Activated CD4-positive, CD25-positive, alpha-beta regulatory T cell treated with anti-CD3 and anti-CD28 coated beads, Interleukin-2, amount 50 U/mL, for 72 hours (primary cell): Measurements from ENCODE around the gene GNB1L.

Experiments used
- DNase-seq: peaks from one replicate; pipeline ENCODE4 v3.0.0; 2021

The GNB1L gene

DNA sequence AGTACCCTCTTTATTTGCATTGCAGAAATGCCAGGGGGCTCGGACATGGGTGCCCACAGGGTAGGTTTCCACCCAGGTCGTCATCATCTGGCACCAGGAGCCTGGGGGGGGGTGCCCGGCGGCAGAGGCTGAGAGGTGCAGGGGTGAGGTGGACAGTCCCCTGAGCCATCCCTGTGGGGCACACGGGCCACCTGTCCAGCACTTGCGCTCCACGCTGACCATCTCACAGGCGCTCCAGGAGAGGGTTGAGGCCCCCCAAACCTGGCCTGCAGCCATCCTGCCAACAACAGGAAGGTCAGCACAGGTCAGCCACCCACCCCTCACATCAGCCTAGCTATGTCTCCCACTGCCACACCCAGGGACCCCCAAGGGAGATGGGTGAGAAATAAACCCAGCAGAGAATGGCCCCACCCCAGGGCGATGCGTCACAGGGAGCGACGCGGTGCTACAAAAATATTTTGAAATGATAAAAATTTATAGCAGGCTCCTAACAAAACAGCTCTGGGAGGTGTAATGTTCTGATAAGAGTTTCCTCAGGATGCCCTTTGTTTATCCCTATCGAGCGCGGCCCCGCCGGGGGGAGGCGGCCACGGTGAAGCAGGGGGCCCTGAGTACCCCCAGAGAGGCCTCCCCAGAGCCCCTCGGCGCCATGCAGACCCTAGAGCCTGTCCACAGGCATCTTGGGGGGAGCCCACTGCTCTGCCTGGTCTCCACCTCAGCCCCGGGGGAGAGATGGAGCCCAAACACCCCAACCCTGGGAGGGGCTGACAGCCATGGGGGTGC lies 21.0 kb upstream of the GNB1L start:
- DNase-seq = no peak

GRCh38 chr22:19875061-19875530 lies 20.4 kb upstream of the GNB1L start:
- DNase-seq = no peak

GRCh38 chr22:19874307-19875060 lies 19.8 kb upstream of the GNB1L start:
- peak; percentile 38 for DNase-seq

GRCh38 chr22:19873960-19874306 lies 19.3 kb upstream of the GNB1L start:
- no peak for DNase-seq

- DNase-seq = no peak
Measured at GRCh38 chr22:19873138-19873959, 18.7 kb upstream of the GNB1L start.

DNA sequence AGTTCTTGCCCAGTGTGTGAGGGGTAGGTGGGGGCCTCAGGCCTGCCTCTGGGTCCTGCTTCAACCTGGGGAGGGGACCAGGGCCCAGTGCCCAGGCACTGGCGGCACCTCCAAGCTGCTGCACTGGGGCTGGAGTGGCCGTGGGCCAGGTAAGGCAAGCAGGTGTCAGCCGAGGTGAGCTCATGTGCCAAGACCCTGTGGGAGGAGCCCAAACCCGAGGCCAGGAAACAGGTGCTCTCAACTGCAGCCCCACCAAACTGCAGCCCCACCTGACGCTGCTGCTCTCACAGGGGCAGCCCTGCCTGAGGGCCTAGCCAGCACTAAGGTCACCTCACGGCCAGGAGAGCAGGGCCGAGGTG lies 18.1 kb upstream of the GNB1L start:
- peak; percentile 25 for DNase-seq

DNA sequence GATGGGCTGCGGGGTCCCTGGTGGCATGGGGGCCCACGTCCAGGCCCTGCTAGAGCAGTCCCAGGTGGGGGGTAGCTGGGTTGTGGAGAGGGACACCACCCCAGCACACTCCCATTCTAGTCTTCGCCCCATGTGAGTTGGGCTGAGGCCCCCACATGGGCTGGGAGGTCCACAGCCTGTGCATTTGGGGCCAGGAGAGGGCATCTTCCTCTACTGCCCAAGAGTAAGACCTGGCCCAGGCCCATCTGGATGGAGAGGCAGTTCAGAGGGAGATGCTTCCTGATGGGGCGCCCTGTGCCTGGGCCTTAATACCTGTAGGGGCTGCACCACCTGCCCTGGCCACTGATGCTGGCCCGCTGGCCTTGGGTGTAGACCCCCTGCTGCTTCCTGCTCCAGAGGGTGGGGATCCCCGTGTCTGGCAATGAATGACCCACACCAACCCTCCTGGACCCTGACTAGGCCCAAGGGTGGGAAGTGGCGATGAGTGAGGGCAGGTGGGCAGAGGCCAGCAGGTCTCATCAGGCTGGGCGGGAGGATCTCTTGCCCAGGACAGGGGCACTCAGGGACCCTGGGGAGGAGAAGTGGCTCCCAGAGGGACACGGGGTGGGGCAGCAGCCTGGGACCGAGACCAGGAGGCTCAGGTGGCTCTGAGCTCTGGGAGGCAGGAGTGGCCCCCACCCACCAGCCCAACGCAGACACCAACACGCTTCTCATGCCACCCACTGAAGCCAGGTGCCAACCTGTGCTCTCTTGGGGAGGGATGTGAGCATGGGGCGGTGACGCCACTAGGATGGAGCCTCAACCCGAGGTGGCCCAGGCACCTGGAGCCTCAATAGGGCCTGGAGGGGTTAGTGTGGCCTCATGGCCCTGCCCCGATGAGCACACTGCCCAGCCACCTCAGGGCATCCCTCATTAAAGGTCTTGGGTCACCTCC lies 17.4 kb upstream of the GNB1L start:
- peak; percentile 27 for DNase-seq

DNA sequence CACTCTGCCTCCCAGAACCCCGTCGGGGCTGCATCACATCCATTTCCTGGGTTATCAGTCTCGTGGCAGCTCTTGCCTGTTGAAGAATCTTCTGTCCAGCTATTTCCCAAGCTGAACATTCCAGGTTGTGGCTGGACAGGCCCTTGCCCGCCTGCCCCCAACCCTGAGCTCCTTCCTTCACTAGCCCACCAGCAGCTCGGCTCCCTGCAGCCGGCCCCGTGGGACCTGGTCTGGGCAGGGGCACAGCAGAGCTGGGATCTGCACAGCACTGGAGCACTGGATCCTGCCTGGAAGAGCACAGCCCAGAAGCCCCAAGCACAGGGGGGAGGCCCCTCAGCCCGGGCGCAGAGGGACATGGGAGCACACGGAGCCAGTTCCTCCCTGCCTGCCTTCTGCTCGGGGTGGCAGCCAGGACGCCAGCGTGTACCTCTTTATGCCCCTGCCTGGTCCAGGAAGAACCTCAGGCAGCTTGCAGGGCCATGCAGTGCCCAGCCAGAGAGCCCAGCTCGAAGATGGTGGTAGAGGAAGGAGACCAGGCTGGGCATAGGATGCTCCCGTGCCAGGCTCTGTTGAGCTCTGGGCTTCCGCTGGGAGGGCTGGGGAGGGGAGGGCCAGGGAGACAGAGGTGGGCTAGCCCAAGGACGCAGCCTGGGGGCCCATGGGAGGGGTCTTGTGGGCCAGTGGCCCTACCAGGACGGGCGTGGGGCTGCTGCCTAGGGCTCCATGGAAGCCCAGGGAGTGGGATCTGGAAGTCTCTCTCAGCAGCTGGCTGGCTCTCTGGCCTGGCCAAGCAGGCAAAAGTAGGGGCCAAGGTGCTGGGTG lies 16.6 kb upstream of the GNB1L start:
- no peak for DNase-seq

DNA sequence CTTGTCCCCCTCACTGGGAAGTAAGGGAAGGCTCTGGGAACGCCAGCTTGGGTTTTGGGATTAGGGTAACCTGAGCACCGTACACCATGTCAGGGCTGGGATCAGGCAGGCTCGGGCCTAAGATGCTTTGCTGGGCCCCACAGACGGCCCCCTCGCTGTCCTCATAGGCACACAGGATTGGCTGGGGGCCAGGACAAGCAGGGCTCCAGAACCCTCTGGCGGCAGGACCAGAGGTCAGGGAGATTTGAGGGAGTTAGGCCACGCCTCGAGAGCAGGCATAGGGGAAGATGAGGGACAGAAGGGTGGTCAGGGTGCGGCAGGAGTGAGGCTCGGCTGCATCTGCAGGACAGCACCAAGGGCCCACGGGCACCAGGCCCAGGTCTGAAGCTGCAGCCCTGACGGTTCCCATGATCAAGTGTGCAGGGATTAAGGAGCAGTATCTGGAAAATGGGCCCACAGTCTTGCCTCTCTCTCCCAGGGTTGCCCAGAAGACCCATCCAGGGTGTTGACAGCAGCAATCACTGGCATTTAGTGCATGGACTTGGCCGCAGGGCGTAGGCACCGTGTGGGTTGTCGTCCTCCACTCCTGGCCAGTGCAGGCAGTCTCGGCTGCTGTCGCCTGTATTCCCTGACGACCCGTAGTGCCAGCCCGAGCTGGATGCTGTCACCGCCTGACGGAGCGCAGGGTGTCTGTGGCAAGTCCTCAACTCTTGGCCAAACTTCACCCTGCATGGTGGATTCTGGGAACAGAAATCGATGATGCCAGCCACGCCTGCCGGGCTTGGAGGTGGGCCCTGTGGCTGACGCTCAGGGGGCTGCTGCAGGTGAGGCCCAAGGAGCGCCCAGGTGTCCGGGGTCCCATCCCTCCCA lies 15.7 kb upstream of the GNB1L start:
- no peak for DNase-seq

DNA sequence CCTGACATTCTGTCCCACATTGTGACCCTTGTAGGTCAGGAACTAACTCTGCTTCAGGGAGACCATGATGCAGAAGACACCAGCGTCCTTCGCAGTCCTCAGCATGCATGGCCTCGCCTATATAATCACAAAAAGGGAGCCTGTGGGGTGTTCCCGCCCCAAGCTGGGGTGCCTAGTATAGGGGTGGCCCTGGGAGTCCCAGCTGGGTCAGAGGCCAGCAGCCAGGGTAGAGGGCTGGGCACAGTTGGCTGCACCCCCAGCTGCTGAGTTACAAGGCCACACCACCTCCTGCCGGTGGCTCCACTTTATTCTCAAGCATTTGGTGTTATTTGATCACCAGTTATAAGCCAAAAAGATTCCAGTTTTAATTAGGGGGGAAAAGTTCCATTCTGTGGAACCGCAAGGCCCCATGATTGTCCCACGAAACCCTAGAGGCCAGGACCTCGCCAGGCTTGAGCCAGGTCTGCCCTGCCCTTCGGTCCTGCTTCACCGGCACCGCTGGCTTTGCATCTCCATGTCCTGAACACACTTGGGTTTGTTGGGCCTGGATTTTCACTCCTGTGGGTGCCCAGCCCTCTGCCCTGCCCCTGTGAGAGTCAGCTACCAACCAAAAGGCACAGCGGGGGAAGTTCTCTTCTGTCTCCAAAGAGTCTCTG lies 15.0 kb upstream of the GNB1L start:
- DNase-seq = no peak

DNA sequence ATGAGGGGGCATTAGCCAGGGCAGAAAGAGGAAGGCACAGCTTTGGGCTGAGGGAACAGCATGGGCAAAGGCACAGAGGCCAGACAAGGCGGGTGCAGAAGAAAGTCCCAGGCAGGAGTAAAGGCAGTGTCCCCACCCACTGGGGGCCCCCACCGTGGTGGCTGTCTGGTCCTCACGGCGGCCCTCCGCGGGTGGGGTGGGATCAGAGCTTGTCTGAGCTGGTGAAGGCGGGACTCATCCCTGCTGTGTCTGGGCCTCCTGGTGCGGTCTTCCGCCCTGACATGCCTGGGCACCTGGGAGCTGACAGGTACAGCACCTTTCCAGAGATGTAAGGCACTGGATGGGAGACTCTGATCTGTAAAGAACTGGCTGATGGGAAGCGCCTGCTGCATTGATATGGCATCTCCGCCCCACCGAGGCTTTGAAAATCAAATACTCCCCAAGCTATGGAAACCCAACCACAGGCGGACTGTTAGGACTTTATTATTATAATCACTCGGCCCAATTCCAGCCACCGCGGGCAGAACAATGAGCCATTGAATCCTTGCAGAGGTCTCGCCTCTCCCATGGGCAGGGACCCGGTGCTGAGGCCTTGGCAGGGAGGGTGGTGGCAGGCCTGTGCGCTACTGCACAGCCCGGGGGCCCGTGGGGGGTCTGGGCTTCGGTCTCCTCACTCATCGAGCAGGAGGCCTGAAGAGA lies 14.2 kb upstream of the GNB1L start:
- no peak for DNase-seq

GRCh38 chr22:19868333-19868732 lies 13.7 kb upstream of the GNB1L start:
- no peak for DNase-seq

DNA sequence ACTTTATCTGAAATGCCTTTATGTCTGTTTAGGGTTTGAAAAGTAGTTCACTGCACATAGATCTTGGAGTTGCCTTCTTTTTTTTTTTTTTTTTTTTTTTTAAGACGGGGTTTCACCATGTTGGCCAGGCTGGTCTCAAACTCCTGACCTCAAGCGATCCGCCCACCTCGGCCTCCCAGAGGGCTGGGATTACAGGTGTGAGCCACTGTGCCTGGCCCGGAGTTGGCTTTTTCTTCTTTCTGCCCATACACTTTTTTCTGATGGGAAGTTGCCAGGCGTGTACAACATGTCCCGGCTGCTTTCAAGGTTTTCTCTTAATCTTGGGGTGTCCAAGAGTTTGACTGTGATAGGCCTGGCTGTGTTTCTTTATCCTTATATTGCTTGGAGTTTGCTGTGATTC lies 12.9 kb upstream of the GNB1L start:
- DNase-seq = no peak

- no peak for DNase-seq
Measured at GRCh38 chr22:19866665-19867009, 12.0 kb upstream of the GNB1L start.

GRCh38 chr22:19865141-19865829 lies 10.6 kb upstream of the GNB1L start:
- no peak for DNase-seq

DNA sequence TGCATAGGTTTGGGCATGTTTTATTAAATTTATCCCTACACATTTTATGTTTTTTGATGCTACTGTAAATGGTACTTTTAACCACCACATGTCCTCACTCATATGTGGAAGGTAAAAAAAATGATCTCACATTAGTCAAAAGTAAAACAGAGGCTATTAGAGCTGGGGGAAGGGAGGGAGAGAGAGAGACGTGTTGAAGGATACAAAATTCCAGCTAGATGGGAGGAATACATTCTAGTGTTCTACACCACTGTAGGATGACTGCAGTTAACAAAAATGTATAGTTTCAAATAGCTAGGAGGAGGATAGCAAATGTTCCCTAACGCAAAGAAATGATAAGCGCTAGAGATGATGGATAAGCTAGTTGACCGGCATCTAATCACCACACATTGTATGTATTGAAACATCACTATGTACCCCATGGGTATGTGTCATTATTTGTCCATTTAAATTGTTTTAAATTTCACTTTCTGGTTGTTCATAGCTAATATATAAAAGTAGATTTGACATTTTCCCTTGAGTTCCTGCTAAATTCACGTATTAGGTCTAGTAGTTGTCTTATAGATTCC lies 9.9 kb upstream of the GNB1L start:
- DNase-seq = no peak

GRCh38 chr22:19863571-19863970 lies 8.9 kb upstream of the GNB1L start:
- no peak for DNase-seq

DNA sequence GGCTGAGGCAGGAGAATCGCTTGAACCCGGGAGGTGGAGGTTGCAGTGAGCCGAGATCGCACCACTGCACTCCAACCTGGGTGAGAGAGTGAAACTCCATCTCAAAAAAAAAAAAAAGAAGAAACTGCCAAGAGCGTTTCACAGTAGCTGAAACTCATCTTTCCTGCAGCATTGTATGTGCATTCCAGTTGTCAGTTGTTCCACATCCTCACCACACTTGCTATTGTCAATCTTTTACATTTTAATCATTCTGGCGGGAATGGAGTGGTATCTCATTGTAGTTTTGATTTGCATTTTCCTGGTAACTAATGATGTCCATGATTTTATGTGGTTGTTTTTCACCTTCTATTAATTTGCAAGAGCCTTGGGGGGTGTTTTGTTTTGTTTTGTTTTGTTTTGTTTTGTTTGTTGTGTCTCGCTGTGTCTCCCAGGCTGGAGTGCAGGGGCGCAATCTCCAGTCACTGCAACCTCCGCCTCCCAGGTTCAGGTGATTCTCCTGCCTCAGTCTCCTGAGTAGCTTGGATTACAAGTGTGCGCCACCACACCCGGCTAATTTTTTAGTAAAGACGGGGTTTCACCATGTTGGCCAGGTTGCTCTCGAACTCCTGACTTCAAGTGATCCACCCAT lies 8.1 kb upstream of the GNB1L start:
- no peak for DNase-seq
